NCI-H524 treated with DMSO at 0.1 percent for 48 hours (cell line): Measurements from ENCODE around the gene SLC45A1.

Experiments
- DNase-seq: peaks from one replicate; lab custom pipeline; 2025; lab: John Stamatoyannopoulos, UW

The SLC45A1 gene

GRCh38 chr1:8335246-8335645 lies 17.3 kb downstream of the SLC45A1 start:
- no peak for DNase-seq

DNA sequence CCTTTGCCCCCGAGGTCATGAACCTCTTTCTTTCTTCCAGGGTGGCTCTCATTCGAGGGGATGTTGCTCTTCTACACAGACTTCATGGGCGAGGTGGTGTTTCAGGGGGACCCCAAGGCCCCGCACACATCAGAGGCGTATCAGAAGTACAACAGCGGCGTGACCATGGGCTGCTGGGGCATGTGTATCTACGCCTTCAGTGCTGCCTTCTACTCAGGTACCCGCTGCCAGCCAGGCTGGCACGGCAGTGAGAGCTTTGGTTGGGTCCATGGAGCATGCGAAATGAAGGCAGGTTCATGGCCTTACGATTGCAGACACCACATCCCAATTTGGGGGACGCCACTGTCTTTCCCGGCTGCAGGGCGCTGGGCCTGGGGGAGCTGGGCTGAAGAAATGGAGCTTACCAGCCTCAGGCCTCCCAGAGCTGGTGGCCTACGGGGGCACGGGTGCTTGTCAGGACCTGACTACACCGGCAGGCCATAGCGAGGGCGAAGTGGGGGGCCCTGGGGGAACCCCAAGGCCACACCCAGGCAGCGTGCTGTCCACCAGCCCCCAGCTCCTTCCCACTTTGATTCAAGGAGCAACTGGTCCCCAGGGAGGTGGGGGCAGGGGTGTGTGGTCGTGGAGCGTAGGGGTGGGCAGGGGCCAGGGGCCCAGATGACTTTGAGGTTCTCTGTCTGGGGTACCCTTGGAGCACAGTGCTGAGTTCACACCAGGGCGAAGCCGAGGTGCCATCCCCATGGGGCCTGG lies 20.0 kb downstream of the SLC45A1 start:
- DNase-seq, result no peak

DNA sequence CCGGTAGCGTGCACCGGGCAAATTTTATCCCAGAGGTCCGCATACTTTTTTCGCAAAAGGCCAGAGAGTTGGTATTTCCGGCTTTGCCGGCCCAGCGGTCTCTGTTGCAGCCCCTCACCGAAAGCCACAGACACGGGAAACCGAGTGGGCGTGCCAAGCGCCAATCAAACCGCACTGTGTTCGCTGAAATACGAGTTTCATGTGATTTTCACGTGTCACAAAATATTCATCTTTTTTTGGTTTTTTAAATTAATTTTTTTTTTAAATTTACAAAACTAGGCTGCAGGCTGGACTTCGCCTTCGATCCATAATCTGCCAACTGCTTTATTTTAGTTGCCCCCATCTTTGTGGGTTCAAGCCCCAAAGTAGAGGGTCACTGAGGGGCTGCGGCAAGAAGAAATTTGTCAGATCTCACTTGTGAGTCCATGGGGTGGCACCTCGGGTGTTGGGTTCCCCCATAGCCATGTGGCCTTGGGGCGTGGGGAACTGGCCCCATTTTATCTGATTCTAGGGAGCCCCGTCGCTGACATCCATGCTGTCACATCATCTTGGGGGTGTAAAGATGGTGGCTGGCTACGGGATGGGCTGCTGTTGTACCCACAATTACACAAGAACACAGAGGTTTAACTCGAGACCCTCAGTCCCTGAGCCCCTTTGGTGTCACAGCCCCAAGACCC lies 20.8 kb downstream of the SLC45A1 start:
- DNase-seq, result no peak

DNA sequence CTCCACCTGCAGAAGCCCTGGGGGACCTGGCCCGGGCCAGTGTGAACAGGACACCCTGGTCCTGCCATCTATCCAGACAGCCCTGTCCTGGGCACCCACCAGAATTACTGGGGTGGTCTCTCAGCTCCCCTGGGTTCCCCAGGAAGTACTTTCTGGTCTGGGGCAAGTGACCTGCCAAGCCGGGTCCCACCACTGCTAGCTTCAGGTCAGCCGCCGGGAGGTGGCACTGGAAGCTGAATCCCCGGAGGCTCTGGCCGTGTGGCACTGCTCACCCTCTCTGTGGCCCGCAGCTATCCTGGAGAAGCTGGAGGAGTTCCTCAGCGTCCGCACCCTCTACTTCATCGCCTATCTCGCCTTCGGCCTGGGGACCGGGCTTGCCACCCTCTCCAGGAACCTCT lies 21.3 kb downstream of the SLC45A1 start:
- DNase-seq, result no peak

DNA sequence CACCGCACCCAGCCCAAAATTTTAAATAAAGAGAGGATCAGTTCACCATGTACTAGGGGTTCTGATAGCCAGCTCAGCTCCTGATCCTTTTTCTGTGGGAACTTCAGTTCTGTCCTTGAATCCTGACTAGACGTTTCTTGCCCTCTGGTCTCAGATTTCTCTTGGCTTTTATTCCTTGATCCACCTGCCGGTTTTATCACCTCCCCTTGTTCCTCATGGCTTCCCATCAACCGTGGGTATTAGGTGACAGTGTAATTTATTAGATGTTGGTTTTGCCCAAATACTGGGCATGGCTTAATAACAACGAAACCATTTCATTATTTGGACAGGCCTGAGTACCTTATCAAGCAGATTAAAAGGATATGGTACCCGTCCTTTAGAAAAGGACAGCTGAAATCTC lies 22.5 kb downstream of the SLC45A1 start:
- no peak for DNase-seq

- no peak for DNase-seq
Observed at GRCh38 chr1:8342325-8342724, 24.4 kb downstream of the SLC45A1 start.

DNA sequence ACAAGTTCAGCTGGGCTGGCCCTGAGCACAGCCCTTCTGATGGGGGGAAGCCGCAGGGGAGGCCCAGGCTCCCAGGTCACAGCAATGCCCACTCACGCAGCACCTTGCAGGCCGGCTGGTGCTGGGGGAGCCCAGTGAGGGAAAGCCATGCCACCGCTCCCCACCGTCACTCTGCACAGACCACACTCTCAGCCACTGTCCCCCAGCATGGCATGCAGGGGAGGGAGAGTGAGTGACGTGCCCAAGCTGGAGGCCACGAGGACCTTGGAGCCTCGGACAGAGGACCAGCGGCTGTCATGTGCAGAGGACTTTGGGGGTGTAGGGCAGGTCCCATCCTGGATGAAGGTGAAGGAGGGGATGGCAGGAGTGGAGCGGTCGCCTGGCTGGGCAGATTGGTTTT lies 25.1 kb downstream of the SLC45A1 start:
- DNase-seq, result no peak

DNA sequence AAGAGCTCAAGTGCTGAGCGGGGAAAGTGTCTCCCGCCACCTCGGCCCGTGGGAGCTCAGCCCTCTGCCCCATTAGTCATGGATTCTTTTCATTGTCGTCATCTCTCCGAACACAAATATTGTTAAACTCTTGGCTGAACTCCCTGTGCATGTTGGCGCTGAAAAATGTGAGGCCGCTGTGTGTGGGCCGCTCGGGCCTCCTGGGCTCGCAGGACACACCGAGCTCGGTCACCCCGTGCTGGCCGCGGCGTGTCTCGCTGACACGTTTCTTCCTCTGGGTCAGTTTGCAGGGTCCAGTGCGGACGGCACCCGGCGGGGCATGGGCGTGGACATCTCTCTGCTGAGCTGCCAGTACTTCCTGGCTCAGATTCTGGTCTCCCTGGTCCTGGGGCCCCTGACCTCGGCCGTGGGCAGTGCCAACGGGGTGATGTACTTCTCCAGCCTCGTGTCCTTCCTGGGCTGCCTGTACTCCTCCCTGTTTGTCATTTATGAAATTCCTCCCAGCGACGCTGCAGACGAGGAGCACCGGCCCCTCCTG lies 25.6 kb downstream of the SLC45A1 start:
- DNase-seq, result no peak

- no peak for DNase-seq
Observed at GRCh38 chr1:8344893-8345507, 27.1 kb downstream of the SLC45A1 start.

DNA sequence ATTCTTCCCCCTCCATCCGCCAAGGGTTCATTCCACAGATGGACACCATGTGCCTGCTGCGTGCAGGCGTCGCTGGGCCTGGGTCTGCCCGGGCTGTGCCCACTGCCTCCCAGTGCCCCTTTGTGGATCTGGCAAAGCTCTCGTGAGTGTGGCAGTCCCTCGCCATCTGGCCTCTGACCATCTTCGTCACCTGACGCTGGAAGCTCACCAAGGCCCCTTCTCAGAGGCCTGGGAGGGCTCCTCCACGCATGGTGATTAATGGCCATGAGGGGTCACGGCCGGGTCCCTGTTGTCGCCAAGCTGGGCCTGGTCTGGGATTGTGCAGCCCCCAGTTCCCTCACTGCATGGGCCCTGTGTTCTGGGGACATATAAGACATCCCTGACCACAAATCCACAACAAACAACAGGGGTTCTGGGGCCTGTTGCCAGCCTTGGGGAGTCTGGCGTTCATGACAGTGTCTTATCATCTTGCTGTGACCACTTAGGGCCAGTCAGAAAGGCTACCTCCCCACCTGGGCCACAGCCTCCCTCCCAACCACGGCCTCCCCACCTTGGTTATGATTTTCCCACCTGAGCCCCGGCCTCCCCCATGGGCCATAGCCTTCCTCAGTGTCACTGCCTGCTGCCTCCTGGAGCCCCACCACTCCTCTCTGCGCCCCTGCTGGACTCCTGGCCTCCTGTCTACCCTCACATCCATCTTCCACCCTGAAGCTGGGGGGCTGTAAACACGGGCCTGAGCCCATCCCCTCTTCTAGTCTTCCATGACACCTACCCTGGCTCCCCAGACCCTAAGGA lies 27.9 kb downstream of the SLC45A1 start:
- no peak for DNase-seq

- no peak for DNase-seq
Observed at GRCh38 chr1:8347635-8348034, 29.7 kb downstream of the SLC45A1 start.

DNA sequence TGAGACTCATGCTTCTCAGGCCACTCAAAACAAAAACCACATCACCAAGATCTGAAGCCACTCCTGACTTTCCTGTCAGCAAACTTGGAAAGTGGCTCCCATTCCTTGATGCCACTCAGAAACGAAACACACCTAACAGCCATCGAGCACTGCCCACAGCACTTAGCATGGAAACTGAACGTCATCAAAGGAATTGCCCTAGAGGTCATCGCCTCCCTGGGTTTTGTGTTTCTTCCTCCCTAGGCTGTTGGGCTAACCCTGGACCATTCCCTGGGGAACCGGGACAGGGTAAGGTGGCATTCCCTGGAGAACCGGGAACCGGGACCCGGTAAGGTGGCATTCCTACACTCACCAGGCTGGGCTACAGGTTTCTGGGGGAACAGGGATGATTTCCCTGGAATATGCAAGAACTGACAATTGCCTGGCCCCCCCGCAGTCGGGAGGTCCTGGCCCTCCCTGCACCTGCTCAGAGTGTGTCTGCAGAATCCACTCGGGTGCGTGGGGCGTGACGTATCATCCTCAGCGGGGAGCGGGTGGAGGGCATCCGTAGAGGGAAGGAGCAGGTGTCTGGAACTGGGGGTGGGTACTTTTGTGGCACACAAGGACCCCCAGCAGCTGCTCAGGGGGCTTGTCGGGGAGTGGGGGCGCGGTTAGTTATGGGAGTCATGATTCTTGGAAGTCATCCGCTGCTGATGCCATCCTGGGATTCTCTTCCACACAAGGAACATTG lies 30.3 kb downstream of the SLC45A1 start:
- DNase-seq, result no peak

GRCh38 chr1:8348777-8349472 lies 31.0 kb downstream of the SLC45A1 start:
- no peak for DNase-seq

- DNase-seq, result no peak
Observed at GRCh38 chr1:8349473-8349865, 31.6 kb downstream of the SLC45A1 start.

DNA sequence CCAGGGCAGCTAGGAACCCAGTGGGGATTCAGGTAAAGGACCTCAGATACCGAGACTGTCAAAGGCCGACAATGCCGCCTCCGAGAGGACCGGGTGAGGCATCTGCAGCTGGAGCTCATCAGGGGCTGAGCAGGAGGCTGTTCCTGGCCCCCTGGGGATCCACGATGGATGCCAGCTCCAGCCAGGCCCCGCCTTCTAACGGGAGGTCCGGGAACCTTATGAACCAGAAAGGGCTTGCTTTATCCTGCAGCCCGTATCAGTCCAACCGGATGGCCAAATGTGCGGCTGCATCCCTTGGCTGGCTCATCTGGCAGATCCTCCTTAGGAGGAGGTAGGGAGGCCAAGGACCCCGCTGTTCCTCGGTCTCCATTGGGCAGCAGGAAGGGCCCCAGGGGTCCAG lies 32.0 kb downstream of the SLC45A1 start:
- DNase-seq, result no peak

- no peak for DNase-seq
Observed at GRCh38 chr1:8350914-8351684, 33.2 kb downstream of the SLC45A1 start.

DNA sequence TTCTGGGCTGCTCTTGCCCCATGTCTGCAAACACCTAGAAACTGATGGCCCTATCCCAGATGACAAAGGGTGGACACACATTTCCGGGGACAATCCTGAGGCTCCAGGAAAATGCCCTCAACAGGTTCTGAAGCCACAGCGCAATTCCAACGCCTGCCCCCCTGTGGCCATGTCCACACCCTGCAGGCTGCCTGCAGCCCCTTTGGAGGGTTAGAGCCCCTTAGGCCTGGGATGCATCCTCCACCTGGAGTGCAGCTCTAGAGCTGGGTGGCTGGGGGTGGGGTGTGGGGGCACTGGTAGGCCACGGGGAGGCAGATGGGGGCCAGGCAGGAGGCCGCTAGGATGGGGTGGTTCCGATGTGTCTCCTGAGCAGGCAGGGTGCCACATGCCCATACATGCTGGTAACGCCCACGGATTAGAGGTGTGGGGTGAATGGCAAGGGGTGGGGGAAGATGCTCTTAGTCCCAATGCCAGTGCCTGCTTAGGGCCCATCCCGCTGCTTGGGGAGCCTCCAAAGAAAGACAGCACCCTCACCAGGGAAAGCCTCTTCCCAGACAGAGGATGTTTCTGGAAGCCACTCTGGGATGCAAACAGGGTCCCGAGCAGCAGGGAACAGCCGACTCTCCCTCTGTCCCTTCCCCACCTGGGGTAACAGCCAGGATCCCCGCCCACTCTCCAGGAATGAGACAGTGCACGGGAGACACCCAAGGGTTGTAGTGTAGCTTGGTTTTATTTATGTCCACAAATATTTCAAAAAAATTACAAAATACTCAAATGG lies 34.0 kb downstream of the SLC45A1 start:
- no peak for DNase-seq

DNA sequence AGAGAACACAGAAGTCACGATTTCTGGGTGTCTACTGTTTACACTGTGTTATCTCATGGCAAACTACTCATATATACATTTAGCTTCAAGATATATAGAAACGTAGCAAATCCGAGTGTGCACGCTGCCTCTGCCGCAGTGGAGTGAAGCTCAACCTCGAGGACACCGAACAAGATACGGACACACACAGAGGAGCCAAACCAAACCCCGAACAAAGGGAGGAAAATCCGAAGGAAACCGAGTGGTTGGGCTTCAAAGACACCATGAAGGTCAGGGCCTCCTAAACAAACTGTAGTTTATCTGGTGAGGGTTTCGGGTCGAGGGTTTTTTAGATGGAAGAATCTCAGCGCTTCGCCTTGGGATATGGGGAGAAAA lies 34.5 kb downstream of the SLC45A1 start:
- no peak for DNase-seq
